Measurements from ENCODE around the gene PKD1.

DNA sequence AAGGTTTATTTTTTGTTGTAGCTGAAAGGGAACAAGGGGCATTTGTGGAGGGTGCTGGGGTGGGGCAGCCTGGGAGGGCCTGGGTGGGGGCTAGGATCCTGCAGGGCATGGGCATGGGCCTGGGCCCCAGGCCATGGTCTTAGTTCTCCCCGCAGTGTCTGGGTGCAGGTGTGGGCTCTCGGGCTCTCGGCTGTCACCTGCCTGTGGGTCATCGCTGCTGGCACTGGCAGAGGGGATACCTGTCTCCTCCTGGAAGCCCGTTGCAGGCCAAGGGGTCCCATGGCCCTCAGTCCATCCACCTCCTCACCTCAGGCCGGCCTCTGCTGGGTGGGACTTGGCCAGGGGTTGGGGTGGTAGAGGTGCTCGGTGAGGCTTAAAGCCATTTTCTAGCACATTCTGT lies 57.6 kb downstream of the PKD1 start:
- TF ChIP-seq ZNF274 (IDR thresholded peaks at IDR 0.05; ENCODE audit: low read depth, low read length) = no peak
- TF ChIP-seq SUZ12 (IDR thresholded peaks at IDR 0.05; ENCODE audit: extremely low read depth, insufficient read depth, insufficient read length) = no peak
